ENCODE results near the gene SLC2A9.

- TF ChIP-seq TAF1 (IDR thresholded peaks at IDR 0.05; ENCODE audit: low read depth) (no peak), CTCF (IDR thresholded peaks at IDR 0.05; ENCODE audit: poor library complexity, severe bottlenecking) (no peak), MXI1 (conservative IDR thresholded peaks at IDR 0.05; ENCODE audit: poor library complexity, severe bottlenecking) (no peak), EP300 (conservative IDR thresholded peaks at IDR 0.05; ENCODE audit: poor library complexity, severe bottlenecking) (no peak), POLR2AphosphoS5 (IDR thresholded peaks at IDR 0.05) (no peak), REST (IDR thresholded peaks at IDR 0.05; ENCODE audit: borderline replicate concordance) (no peak), EZH2 (IDR thresholded peaks at IDR 0.05; ENCODE audit: borderline replicate concordance, insufficient read depth, low read length, poor library complexity, severe bottlenecking) (no peak)
These were observed 213.2 kb downstream of the SLC2A9 start for GRCh38 chr4:9808077-9808476.
